NT2/D1 (cell line): Measurements from ENCODE around the gene TTC6.

Source experiments
- DNase-seq: peaks from one replicate; pipeline ENCODE4 v3.0.0-alpha.2; 2011; ENCODE audit warnings: low read depth, low spot score
- H3K27me3 ChIP-seq: 2 replicates; pipeline ENCODE4 v1.6.0; 2011; ENCODE audit warnings: mild to moderate bottlenecking; ENCODE audit not compliant: insufficient read length, insufficient read depth
- H3K36me3 ChIP-seq: 2 replicates; pipeline ENCODE4 v1.6.1; 2011; ENCODE audit warnings: mild to moderate bottlenecking, low read length, mixed read lengths; ENCODE audit not compliant: insufficient read depth, insufficient read length
- H3K4me1 ChIP-seq: 2 replicates; pipeline ENCODE4 v1.5.1; 2011; ENCODE audit not compliant: insufficient read depth, insufficient read length
- H3K4me3 ChIP-seq: 2 replicates; pipeline ENCODE4 v1.5.1; 2011; ENCODE audit warnings: low read depth; ENCODE audit not compliant: insufficient read length
- H3K9ac ChIP-seq: 2 replicates; pipeline ENCODE4 v1.6.0; 2011; ENCODE audit warnings: low read depth; ENCODE audit not compliant: insufficient read length
- H3K9me3 ChIP-seq: 2 replicates; pipeline ENCODE4 v1.5.1; 2011; ENCODE audit warnings: mild to moderate bottlenecking, low read length; ENCODE audit not compliant: insufficient read depth
- SUZ12 ChIP-seq: IDR thresholded peaks from 2 replicates; pipeline ENCODE4 v1.6.1; 2011; ENCODE audit not compliant: insufficient read length, insufficient read depth; ENCODE audit errors: extremely low read depth
- YY1 ChIP-seq: IDR thresholded peaks from 2 replicates; pipeline ENCODE4 v1.6.1; 2011; ENCODE audit not compliant: insufficient read length, insufficient read depth
- ZNF274 ChIP-seq: IDR thresholded peaks from 2 replicates; pipeline ENCODE4 v1.6.1; 2011; ENCODE audit warnings: mild to moderate bottlenecking, low read depth, low read length

The TTC6 gene

DNA sequence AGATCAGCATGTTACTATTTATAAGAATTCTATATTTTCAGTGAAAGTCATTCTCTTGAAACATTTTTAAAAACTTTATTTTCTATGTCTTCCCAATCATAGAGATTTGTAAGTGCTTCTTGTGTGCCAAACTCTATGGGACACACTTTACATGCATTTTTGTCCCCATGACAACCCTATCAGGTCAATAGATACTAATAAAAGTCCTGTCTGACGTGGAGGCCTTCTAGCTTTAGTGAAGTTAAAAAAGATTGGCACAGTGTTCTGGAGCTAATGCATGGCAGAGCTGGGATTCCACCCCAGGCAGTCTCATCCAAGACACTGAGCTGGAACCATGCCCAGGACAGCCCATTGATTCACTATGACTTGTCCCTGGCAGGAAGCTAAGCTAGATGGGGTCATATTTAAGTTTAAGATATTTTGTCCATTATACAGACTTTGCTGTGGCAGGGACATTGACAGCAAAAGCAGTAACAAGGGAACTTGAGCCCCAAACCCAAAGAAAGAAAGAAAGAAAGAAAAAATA, 28.1 kb downstream of the TTC6 start:
- Histone ChIP-seq H3K4me1 (no peaks in the 10 kb centered on the region), H3K9me3 (no peaks in the 10 kb centered on the region), H3K27me3 (peaks cover 32% of the 10 kb centered on the region), H3K36me3 (no peaks in the 10 kb centered on the region), H3K9ac (no peak overlapping the region), H3K4me3 (no peak overlapping the region)
- TF ChIP-seq SUZ12, result no peak
- TF ChIP-seq ZNF274, result no peak
- no peak for TF ChIP-seq YY1
- DNase-seq, result no peak

DNA sequence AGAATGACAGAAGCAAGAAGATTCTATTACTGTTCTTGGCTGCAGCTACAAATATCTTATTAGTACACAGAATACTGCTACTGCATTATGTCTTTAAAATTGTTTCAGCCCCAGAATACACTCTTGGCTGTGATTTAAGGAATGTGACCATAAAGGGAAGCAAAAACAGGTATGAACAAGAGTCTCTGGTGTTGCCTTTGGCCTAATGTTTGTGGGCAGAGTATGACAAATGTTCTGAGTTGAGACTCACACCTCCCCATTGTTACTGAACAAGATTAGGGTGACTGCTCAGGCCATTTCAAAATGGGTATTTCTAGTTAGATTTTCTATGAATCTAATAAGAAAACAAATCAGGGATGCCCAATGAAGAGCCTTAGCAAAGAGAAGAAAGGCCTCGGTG, 28.5 kb downstream of the TTC6 start:
- Histone ChIP-seq H3K36me3 (no peaks in the 10 kb centered on the region), H3K4me3 (no peak overlapping the region), H3K4me1 (no peaks in the 10 kb centered on the region), H3K9ac (no peak overlapping the region), H3K9me3 (no peaks in the 10 kb centered on the region), H3K27me3 (peaks cover 32% of the 10 kb centered on the region)
- DNase-seq, result no peak
- TF ChIP-seq ZNF274, result no peak
- no peak for TF ChIP-seq SUZ12
- TF ChIP-seq YY1, result no peak

- DNase-seq, result no peak
- Histone ChIP-seq H3K9me3 (no peaks in the 10 kb centered on the region), H3K27me3 (peaks cover 26% of the 10 kb centered on the region), H3K4me3 (no peak overlapping the region), H3K4me1 (no peaks in the 10 kb centered on the region), H3K9ac (no peak overlapping the region), H3K36me3 (no peaks in the 10 kb centered on the region)
- TF ChIP-seq YY1 (no peak), SUZ12 (no peak), ZNF274 (no peak)
These were observed 30.5 kb downstream of the TTC6 start for GRCh38 chr14:37625597-37626595.

- TF ChIP-seq YY1, result no peak
- Histone ChIP-seq H3K4me1 (no peaks in the 10 kb centered on the region), H3K4me3 (no peak overlapping the region), H3K36me3 (no peaks in the 10 kb centered on the region), H3K27me3 (no peaks in the 10 kb centered on the region), H3K9ac (no peak overlapping the region), H3K9me3 (no peaks in the 10 kb centered on the region)
- no peak for DNase-seq
These were observed 41.9 kb downstream of the TTC6 start for GRCh38 chr14:37637341-37637740.

GRCh38 chr14:37638599-37638998, 43.2 kb downstream of the TTC6 start:
- Histone ChIP-seq H3K9ac (no peak overlapping the region), H3K9me3 (no peaks in the 10 kb centered on the region), H3K4me3 (no peak overlapping the region), H3K36me3 (no peaks in the 10 kb centered on the region), H3K27me3 (no peaks in the 10 kb centered on the region), H3K4me1 (no peaks in the 10 kb centered on the region)
- TF ChIP-seq ZNF274 (no peak), SUZ12 (no peak), YY1 (no peak)
- DNase-seq, result no peak

- Histone ChIP-seq H3K36me3 (no peaks in the 10 kb centered on the region), H3K9me3 (no peaks in the 10 kb centered on the region), H3K4me3 (no peak overlapping the region), H3K27me3 (no peaks in the 10 kb centered on the region), H3K9ac (no peak overlapping the region), H3K4me1 (no peaks in the 10 kb centered on the region)
- no peak for DNase-seq
- no peak for TF ChIP-seq YY1
- TF ChIP-seq ZNF274, result no peak
- no peak for TF ChIP-seq SUZ12
These were observed 45.7 kb downstream of the TTC6 start for GRCh38 chr14:37641117-37641516.

DNA sequence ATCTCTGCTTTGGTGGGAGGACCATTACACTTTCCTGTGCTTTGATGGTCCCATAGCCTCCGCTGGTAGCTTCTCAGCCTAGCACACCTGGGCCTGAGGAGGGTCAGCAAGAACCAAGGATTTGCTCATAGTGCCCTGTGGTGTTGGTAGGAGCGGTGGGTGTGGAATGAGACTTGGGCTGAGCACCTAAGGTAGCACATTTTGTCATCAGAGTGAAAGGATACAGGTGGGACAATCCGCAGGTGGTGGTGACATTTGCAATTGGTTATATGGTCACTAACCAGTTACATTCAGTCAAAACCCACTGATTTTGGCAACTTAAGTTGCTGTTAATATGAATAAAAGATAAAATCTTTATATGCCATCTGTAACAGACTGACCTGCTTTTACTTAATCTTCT, 46.7 kb downstream of the TTC6 start:
- Histone ChIP-seq H3K36me3 (no peaks in the 10 kb centered on the region), H3K9me3 (no peaks in the 10 kb centered on the region), H3K4me3 (no peak overlapping the region), H3K9ac (no peak overlapping the region), H3K27me3 (no peaks in the 10 kb centered on the region), H3K4me1 (no peaks in the 10 kb centered on the region)
- no peak for TF ChIP-seq SUZ12
- no peak for TF ChIP-seq ZNF274
- no peak for TF ChIP-seq YY1
- DNase-seq, result no peak
